Bronchial epithelial cell (primary cell): Measurements from ENCODE around the gene DNAJC1. TPM values are rescaled to one million over a fixed set of nuclear protein-coding genes. Genes with fewer than 3 reads are reported as not detected.

ENCODE experiments used
- DNase-seq: peaks from one replicate; pipeline ENCODE4 v3.0.0-alpha.2; 2010; ENCODE audit warnings: low read depth
- FAIRE-seq: peaks from 2 replicates; lab custom pipeline; 2011; peaks lifted over from hg19 to GRCh38; lab: Jason Lieb, UNC
- H3K27me3 ChIP-seq: 2 replicates; pipeline ENCODE4 v1.5.1; 2011; ENCODE audit warnings: low read length; ENCODE audit not compliant: control insufficient read depth, insufficient read depth
- H3K36me3 ChIP-seq: 2 replicates; pipeline ENCODE4 v1.5.1; 2011; ENCODE audit warnings: low read length; ENCODE audit not compliant: control insufficient read depth, insufficient read depth
- H3K4me3 ChIP-seq: 2 replicates; pipeline ENCODE4 v1.5.1; 2011; ENCODE audit warnings: mild to moderate bottlenecking, low read depth, low read length, control low read depth
- CTCF ChIP-seq: IDR thresholded peaks from 2 replicates; pipeline ENCODE4 v1.5.1; 2011; ENCODE audit warnings: mild to moderate bottlenecking, moderate library complexity, low read length, control low read depth, inconsistent platforms; ENCODE audit not compliant: insufficient read depth, severe bottlenecking
- total RNA-seq: library from RNA; depleted of rRNA; stranded (reverse); fragments of >200 nt; gene quantifications from 2 replicates; pipeline ENCODE4 v1.2.1, GENCODE V29; 2014

Gene DNAJC1
- total RNA-seq, 1 donor from 2014 or later = 81.6 TPM

- Histone ChIP-seq H3K27me3 (no peaks in the 10 kb centered on the region), H3K4me3 (no peak overlapping the region), H3K36me3 (no peaks in the 10 kb centered on the region)
- DNase-seq = peak; percentile 87
- no peak for TF ChIP-seq CTCF
- FAIRE-seq = no peak
These were observed 192.3 kb downstream of the DNAJC1 start for GRCh38 chr10:21811245-21811585.

- FAIRE-seq = no peak
- H3K27me3 ChIP-seq = no peaks in the 10 kb centered on the region
- peak; percentile 79 for DNase-seq
- H3K36me3 ChIP-seq = no peaks in the 10 kb centered on the region
- TF ChIP-seq CTCF = no peak
- no peak overlapping the region for H3K4me3 ChIP-seq
These were observed 192.8 kb downstream of the DNAJC1 start for GRCh38 chr10:21810582-21811244.

GRCh38 chr10:21808550-21808949, 195.0 kb downstream of the DNAJC1 start:
- H3K4me3 ChIP-seq = no peak overlapping the region
- FAIRE-seq = no peak
- no peaks in the 10 kb centered on the region for H3K36me3 ChIP-seq
- no peaks in the 10 kb centered on the region for H3K27me3 ChIP-seq
- no peak for TF ChIP-seq CTCF
- no peak for DNase-seq

- no peak for TF ChIP-seq CTCF
- Histone ChIP-seq H3K36me3 (no peaks in the 10 kb centered on the region), H3K4me3 (no peak overlapping the region), H3K27me3 (no peaks in the 10 kb centered on the region)
- no peak for DNase-seq
- peak; percentile 86 for FAIRE-seq
These were observed 196.3 kb downstream of the DNAJC1 start for GRCh38 chr10:21807180-21807579.

GRCh38 chr10:21803374-21803773, 200.2 kb downstream of the DNAJC1 start:
- no peak for DNase-seq
- FAIRE-seq = no peak
- Histone ChIP-seq H3K27me3 (no peaks in the 10 kb centered on the region), H3K4me3 (no peak overlapping the region), H3K36me3 (no peaks in the 10 kb centered on the region)
- no peak for TF ChIP-seq CTCF

GRCh38 chr10:21801609-21802008, 201.9 kb downstream of the DNAJC1 start:
- H3K27me3 ChIP-seq = no peaks in the 10 kb centered on the region
- TF ChIP-seq CTCF = no peak
- no peak overlapping the region for H3K4me3 ChIP-seq
- no peaks in the 10 kb centered on the region for H3K36me3 ChIP-seq
- no peak for DNase-seq
- no peak for FAIRE-seq
